ENCODE data around the gene STK32C. TPM values are rescaled to one million over a fixed set of nuclear protein-coding genes. Genes with fewer than 3 reads are reported as not detected.

Gene STK32C
- polyA plus RNA-seq, 1 donor from 2014 or later = 23.2 TPM

DNA sequence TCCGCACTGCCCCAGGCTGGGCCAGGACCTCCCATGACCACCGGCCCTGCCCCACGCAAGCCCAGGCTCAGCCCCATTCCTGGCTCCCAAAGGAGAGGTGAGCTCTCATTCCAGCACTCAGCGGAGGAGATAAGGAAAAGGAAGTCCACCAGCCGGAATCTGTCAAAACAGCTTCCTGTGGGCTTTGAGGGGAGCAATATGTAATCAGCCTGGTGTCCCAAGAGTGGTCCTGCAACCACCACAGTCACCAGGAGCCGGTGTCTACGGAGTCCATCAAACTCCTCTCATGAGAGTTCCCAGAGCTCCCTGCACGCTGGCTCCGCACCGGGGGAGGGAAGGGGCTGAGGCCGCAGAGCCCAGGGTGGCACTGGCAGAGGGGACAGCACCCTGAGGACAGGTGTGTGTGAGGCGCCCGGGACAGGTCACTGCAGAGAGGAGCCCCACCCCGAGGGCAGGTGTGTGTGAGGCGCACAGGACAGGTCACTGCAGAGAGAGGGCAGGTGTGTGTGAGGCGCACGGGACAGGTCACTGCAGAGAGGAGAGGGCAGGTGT, 57.9 kb downstream of the STK32C start:
- Histone ChIP-seq H4K20me1 (ENCODE audit: insufficient read depth) (no peaks in the 10 kb centered on the region), H2AFZ (ENCODE audit: low read depth, low read length) (no peak overlapping the region), H3F3A (ENCODE audit: insufficient read depth, low read length, poor library complexity, severe bottlenecking) (no peaks in the 10 kb centered on the region), H3K9me2 (ENCODE audit: insufficient read depth, low read length) (no peaks in the 10 kb centered on the region), H3K9me3 (ENCODE audit: low read length) (no peaks in the 10 kb centered on the region), H3K27me3 (ENCODE audit: insufficient read depth, low read depth, low read length) (no peaks in the 10 kb centered on the region), H3K9ac (ENCODE audit: low read length) (no peak overlapping the region), H3K4me2 (ENCODE audit: low read length) (no peak overlapping the region), H3K4me3 (ENCODE audit: low read length) (no peak overlapping the region), H3K36me3 (ENCODE audit: insufficient read depth, low read length) (no peaks in the 10 kb centered on the region), H3K27ac (ENCODE audit: low read length) (no peak overlapping the region), H3K79me2 (replicated peaks; ENCODE audit: insufficient read depth, low read length) (no peaks in the 10 kb centered on the region)
- TF ChIP-seq, protein P1, sequence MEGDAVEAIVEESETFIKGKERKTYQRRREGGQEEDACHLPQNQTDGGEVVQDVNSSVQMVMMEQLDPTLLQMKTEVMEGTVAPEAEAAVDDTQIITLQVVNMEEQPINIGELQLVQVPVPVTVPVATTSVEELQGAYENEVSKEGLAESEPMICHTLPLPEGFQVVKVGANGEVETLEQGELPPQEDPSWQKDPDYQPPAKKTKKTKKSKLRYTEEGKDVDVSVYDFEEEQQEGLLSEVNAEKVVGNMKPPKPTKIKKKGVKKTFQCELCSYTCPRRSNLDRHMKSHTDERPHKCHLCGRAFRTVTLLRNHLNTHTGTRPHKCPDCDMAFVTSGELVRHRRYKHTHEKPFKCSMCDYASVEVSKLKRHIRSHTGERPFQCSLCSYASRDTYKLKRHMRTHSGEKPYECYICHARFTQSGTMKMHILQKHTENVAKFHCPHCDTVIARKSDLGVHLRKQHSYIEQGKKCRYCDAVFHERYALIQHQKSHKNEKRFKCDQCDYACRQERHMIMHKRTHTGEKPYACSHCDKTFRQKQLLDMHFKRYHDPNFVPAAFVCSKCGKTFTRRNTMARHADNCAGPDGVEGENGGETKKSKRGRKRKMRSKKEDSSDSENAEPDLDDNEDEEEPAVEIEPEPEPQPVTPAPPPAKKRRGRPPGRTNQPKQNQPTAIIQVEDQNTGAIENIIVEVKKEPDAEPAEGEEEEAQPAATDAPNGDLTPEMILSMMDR (IDR thresholded peaks at IDR 0.05; ENCODE audit: poor library complexity, severe bottlenecking) = no peak
- TF ChIP-seq EZH2 (IDR thresholded peaks at IDR 0.05; ENCODE audit: borderline replicate concordance, insufficient read depth, low read length, poor library complexity, severe bottlenecking) = no peak
- no peak for TF ChIP-seq SMC3 (conservative IDR thresholded peaks at IDR 0.05; ENCODE audit: poor library complexity)

DNA sequence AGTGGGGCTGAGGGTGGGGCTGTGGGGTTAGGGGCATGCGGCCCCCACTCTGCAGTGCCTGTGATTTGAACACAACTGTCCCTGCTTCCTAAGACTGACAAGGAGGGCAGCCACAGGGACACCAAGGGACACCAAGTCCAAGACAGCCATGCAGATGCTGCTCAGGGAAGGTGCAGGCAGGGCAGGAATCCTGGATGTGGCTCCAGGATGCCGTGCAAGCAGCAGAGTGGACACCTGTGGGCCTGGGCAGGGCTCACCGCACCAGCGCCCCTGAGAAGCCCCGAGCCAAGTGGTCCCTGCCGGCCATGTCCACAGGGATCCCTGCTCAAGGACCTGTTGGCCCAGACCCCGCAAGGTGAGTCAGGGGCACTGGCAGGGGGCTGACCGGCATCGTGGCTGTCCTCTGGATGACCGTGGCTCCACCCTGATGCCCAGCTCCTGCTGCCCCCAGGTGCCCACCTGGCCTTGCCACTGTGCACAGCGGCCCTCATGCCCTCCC, 58.5 kb downstream of the STK32C start:
- Histone ChIP-seq H3K36me3 (ENCODE audit: insufficient read depth, low read length) (no peaks in the 10 kb centered on the region), H3K4me3 (ENCODE audit: low read length) (no peak overlapping the region), H3K9ac (ENCODE audit: low read length) (no peak overlapping the region), H4K20me1 (ENCODE audit: insufficient read depth) (no peaks in the 10 kb centered on the region), H3F3A (ENCODE audit: insufficient read depth, low read length, poor library complexity, severe bottlenecking) (no peaks in the 10 kb centered on the region), H3K79me2 (replicated peaks; ENCODE audit: insufficient read depth, low read length) (no peaks in the 10 kb centered on the region), H3K27ac (ENCODE audit: low read length) (no peak overlapping the region), H3K27me3 (ENCODE audit: insufficient read depth, low read depth, low read length) (no peaks in the 10 kb centered on the region), H3K9me2 (ENCODE audit: insufficient read depth, low read length) (no peaks in the 10 kb centered on the region), H3K9me3 (ENCODE audit: low read length) (no peaks in the 10 kb centered on the region), H2AFZ (ENCODE audit: low read depth, low read length) (no peak overlapping the region), H3K4me2 (ENCODE audit: low read length) (no peak overlapping the region)
- TF ChIP-seq, protein P2, sequence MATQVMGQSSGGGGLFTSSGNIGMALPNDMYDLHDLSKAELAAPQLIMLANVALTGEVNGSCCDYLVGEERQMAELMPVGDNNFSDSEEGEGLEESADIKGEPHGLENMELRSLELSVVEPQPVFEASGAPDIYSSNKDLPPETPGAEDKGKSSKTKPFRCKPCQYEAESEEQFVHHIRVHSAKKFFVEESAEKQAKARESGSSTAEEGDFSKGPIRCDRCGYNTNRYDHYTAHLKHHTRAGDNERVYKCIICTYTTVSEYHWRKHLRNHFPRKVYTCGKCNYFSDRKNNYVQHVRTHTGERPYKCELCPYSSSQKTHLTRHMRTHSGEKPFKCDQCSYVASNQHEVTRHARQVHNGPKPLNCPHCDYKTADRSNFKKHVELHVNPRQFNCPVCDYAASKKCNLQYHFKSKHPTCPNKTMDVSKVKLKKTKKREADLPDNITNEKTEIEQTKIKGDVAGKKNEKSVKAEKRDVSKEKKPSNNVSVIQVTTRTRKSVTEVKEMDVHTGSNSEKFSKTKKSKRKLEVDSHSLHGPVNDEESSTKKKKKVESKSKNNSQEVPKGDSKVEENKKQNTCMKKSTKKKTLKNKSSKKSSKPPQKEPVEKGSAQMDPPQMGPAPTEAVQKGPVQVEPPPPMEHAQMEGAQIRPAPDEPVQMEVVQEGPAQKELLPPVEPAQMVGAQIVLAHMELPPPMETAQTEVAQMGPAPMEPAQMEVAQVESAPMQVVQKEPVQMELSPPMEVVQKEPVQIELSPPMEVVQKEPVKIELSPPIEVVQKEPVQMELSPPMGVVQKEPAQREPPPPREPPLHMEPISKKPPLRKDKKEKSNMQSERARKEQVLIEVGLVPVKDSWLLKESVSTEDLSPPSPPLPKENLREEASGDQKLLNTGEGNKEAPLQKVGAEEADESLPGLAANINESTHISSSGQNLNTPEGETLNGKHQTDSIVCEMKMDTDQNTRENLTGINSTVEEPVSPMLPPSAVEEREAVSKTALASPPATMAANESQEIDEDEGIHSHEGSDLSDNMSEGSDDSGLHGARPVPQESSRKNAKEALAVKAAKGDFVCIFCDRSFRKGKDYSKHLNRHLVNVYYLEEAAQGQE (IDR thresholded peaks at IDR 0.05; ENCODE audit: borderline replicate concordance) = no peak
- TF ChIP-seq EZH2 (IDR thresholded peaks at IDR 0.05; ENCODE audit: borderline replicate concordance, insufficient read depth, low read length, poor library complexity, severe bottlenecking) = no peak
- no peak for TF ChIP-seq EP300 (conservative IDR thresholded peaks at IDR 0.05; ENCODE audit: poor library complexity, severe bottlenecking)
- TF ChIP-seq MXI1 (conservative IDR thresholded peaks at IDR 0.05; ENCODE audit: poor library complexity, severe bottlenecking) = no peak
- TF ChIP-seq SMC3 (conservative IDR thresholded peaks at IDR 0.05; ENCODE audit: poor library complexity) = no peak
- no peak for TF ChIP-seq TAF1 (IDR thresholded peaks at IDR 0.05; ENCODE audit: low read depth)
- no peak for TF ChIP-seq POLR2AphosphoS5 (IDR thresholded peaks at IDR 0.05)
- TF ChIP-seq RAD21 (conservative IDR thresholded peaks at IDR 0.05) = no peak
- TF ChIP-seq, protein P1 (IDR thresholded peaks at IDR 0.05; ENCODE audit: poor library complexity, severe bottlenecking) = no peak

Measured in neural cell (in vitro differentiated cells).